GM20000 (cell line): ENCODE data around the gene PRDM5.

Experiments
- DNase-seq: peaks from one replicate; pipeline ENCODE4 v3.0.0; 2012; ENCODE audit warnings: low spot score
- CTCF ChIP-seq: IDR thresholded peaks from 2 replicates; pipeline ENCODE4 v1.5.1; 2012; ENCODE audit warnings: mild to moderate bottlenecking, control low read depth; ENCODE audit errors: extremely low read depth, missing control alignments

The PRDM5 gene

GRCh38 chr4:120809518-120809917 is 113.0 kb downstream of the PRDM5 start:
- no peak for TF ChIP-seq CTCF
- DNase-seq = no peak

GRCh38 chr4:120808475-120809141 is 113.9 kb downstream of the PRDM5 start:
- no peak for TF ChIP-seq CTCF

GRCh38 chr4:120801137-120801758 is 121.3 kb downstream of the PRDM5 start:
- no peak for TF ChIP-seq CTCF
- no peak for DNase-seq

More at GRCh38 chr4:120808475-120809141, 113.9 kb downstream of the PRDM5 start:
- DNase-seq = no peak

GRCh38 chr4:120798570-120798969 is 124.0 kb downstream of the PRDM5 start:
- no peak for DNase-seq
- no peak for TF ChIP-seq CTCF

DNA sequence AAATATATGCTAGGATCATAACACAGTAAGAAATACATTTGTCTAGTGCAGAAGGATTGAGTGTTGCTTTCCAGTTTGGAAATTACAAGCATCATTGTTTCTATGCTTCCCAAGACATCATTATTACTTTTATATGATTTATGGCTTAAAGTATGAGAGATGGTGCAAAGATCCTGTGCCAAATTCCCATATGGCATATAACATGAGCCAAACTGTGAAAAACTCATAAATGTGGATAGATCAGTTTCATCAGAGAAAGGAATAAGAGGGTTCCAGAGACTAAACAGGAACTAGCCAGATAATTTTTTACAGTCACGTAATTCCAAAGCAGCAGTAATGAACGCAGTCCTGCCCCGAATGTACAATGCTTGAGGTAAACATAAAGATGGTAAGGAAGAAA is 126.3 kb downstream of the PRDM5 start:
- TF ChIP-seq CTCF = no peak
- no peak for DNase-seq

- DNase-seq = no peak
- no peak for TF ChIP-seq CTCF
These were observed 137.3 kb downstream of the PRDM5 start for GRCh38 chr4:120785202-120785601.

- no peak for TF ChIP-seq CTCF
- no peak for DNase-seq
These were observed 145.1 kb downstream of the PRDM5 start for GRCh38 chr4:120777459-120777858.
